ENCODE results near the gene TMPRSS6.
A peak's percentile ranks its signal among the peaks of the same experiment; 100 is the strongest.

Gene TMPRSS6

GRCh38 chr22:37025500-37026070, 83.9 kb downstream of the TMPRSS6 start:
- DNase-seq, result no peak

- DNase-seq, result no peak
Observed at GRCh38 chr22:37024339-37025157, 85.0 kb downstream of the TMPRSS6 start.

GRCh38 chr22:37023743-37024338, 85.7 kb downstream of the TMPRSS6 start:
- no peak for DNase-seq

GRCh38 chr22:37022483-37023337, 86.8 kb downstream of the TMPRSS6 start:
- no peak for DNase-seq

- DNase-seq, result no peak
Observed at GRCh38 chr22:37021710-37022482, 87.6 kb downstream of the TMPRSS6 start.

- no peak for DNase-seq
Observed at GRCh38 chr22:37021041-37021440, 88.5 kb downstream of the TMPRSS6 start.

GRCh38 chr22:37020192-37020479, 89.4 kb downstream of the TMPRSS6 start:
- DNase-seq, result no peak

GRCh38 chr22:37019309-37020191, 90.0 kb downstream of the TMPRSS6 start, which contains the start of the genes MPST and TST:
TSS of gene MPST (plus strand) at chr22:37019742. CDS start at chr22:37019837, 95 bp downstream.
TSS of gene TST (minus strand) at chr22:37019447. CDS start at chr22:37018732, 715 bp downstream.
- peak; percentile 29 for DNase-seq

GRCh38 chr22:37018815-37019308, 90.7 kb downstream of the TMPRSS6 start:
- peak; percentile 46 for DNase-seq

- DNase-seq, result no peak
Observed at GRCh38 chr22:37018086-37018814, 91.3 kb downstream of the TMPRSS6 start.

- no peak for DNase-seq
Observed at GRCh38 chr22:37017356-37017755, 92.2 kb downstream of the TMPRSS6 start.

- DNase-seq, result no peak
Observed at GRCh38 chr22:37016134-37016910, 93.2 kb downstream of the TMPRSS6 start.

- no peak for DNase-seq
Observed at GRCh38 chr22:37015587-37015878, 94.0 kb downstream of the TMPRSS6 start.

Measured in NCI-H226 (cell line).